ENCODE data around the gene TREML2. TPM values are rescaled to one million over a fixed set of nuclear protein-coding genes. Genes with fewer than 3 reads are reported as not detected.

Gene TREML2
- total and polyA plus RNA-seq, 2 of the 8 experiments (the other 6 are each of a cell fraction or from before 2014, with no cell fraction given): 0.09 to 0.18 TPM

DNA sequence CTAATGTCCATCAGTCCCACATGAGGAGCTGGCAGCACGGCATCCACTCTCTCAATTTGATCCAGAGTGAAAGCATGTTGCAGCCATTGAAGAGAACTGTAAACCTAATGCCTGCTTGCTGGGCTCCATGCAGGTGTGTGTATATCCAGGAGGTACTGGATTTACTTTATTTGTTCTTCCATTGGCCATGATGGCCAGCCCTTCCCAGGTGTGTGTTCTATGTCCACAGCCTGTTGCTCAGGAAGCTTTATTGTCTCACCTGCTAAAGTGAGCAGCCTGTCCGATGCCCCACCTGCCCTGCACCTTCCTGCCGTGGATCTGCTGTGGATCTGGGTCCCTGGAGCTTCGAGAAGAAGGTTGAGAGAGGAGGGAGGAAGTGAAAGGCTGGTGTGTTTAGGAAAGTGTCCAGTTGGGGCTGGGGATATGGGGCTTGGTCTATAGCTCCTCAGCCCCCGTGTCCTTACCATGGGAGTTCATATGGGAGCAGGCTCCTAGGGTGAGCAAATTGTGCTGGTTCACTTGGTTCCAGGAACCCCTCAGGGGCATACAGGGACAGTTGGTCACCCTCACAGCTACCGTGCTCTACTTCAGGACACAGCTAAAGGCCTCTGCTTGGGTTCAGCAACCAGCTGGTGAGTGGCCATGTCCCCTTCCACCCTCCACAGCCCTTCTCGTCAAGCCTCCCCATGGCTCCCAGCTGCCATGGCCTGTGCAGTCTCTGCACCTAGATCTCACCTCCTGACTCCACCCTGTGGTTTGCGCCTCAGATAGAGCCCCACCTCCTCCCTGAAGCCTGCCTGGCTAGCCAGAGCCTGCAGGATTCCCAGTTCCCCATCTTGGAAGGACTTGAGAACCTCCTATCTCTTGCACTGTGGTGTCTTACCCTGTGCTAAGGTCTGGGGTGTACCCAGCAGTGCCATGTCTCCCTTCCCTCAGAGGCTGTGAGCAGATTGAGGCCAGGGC lies 12.7 kb downstream of the TREML2 start:
- Histone ChIP-seq H3K79me1 (ENCODE audit: low read depth, low read length) (no peaks in the 10 kb centered on the region), H4K20me1 (replicated peaks in 1 of 2; ENCODE audit: control insufficient read depth in 1 of 2, insufficient read depth in 2 of 2, low read length in 2 of 2) (no peaks in the 10 kb centered on the region), H3K4me1 (replicated peaks in 1 of 4; ENCODE audit: control insufficient read depth in 3 of 4, insufficient read depth in 4 of 4, low read length in 3 of 4) (no peaks in the 10 kb centered on the region; a peak in 1 of 7 replicates), H2AK5ac (ENCODE audit: low read depth, low read length) (no peak overlapping the region), H3K56ac (replicated peaks; ENCODE audit: insufficient read length, low read depth, low read length) (no peak overlapping the region), H4K5ac (ENCODE audit: insufficient read length, low read depth, low read length) (no peak overlapping the region), H3K4ac (replicated peaks; ENCODE audit: insufficient read length, low read depth, low read length) (no peak overlapping the region), H4K91ac (replicated peaks; ENCODE audit: insufficient read length, low read length) (no peak overlapping the region), H3K9me3 (ENCODE audit: insufficient read depth in 2 of 2, low read depth in 1 of 2, low read length in 1 of 2) (peaks cover 5 to 16% of the 10 kb centered on the region in 2 experiments; a peak in 3 of 4 replicates), H3K4me3 (ENCODE audit: extremely low read depth in 1 of 4, insufficient read depth in 2 of 4, low read depth in 3 of 4, low read length in 4 of 4) (no peak overlapping the region), H3K14ac (ENCODE audit: insufficient read length) (no peak overlapping the region), H3K27ac (ENCODE audit: low read depth, low read length) (0 out of 2 replicates have a peak overlapping the region, but pooled peaks have one; percentile 33), H2BK5ac (ENCODE audit: low read depth, low read length) (no peak overlapping the region), H2BK12ac (ENCODE audit: low read depth, low read length) (no peak overlapping the region), H2BK15ac (ENCODE audit: low read length) (peak overlapping the region; percentile 46; the same call in 1 of the 2 replicates), H3K79me2 (ENCODE audit: control insufficient read depth in 1 of 2, insufficient read depth in 2 of 2, low read length in 2 of 2) (no peaks in the 10 kb centered on the region), H2BK120ac (replicated peaks; ENCODE audit: low read depth, low read length) (no peak overlapping the region), H2BK20ac (ENCODE audit: low read length) (no peak overlapping the region), H3K27me3 (replicated peaks in 1 of 4; ENCODE audit: control insufficient read depth in 3 of 4, extremely low read depth in 1 of 4, insufficient read depth in 3 of 4, low read length in 3 of 4) (no peaks in the 10 kb centered on the region), H3K4me2 (ENCODE audit: insufficient read depth in 1 of 2, low read depth in 2 of 2, low read length in 2 of 2) (no peak overlapping the region), H4K8ac (ENCODE audit: extremely low read depth, insufficient read depth, low read length) (no peak overlapping the region), H3K36me3 (ENCODE audit: control insufficient read depth in 2 of 4, insufficient read depth in 4 of 4, low read length in 3 of 4) (no peaks in the 10 kb centered on the region), H3K23me2 (ENCODE audit: low read depth, low read length) (no peaks in the 10 kb centered on the region), H3K23ac (ENCODE audit: insufficient read length) (no peak overlapping the region), H3K9ac (replicated peaks in 1 of 4; ENCODE audit: extremely low read depth in 1 of 4, low read depth in 3 of 4, low read length in 3 of 4) (no peak overlapping the region), H3K18ac (ENCODE audit: extremely low read depth, low read length) (no peak overlapping the region), H2AFZ (ENCODE audit: low read length) (no peak overlapping the region)
- FAIRE-seq (no peak), DNase-seq (ENCODE audit: low read depth in 1 of 2, low spot score in 2 of 2) (peak in 1 of 2 experiments; percentile 34)
- ChIA-PET POLR2A (ENCODE audit: partially characterized antibody) (interaction anchor here (1.4 kb wide), 1 partner anchor 8 kb away, joined by 5 read pairs; no protein-coding TSS in a partner anchor), CTCF (ENCODE audit: partially characterized antibody) (interaction anchor here (0.9 to 6.2 kb wide), 11 partner anchors 7 to 133 kb away, joined by 3 to 51 read pairs (median 5); partner anchors contain the start of gene TREML2)
- WGBS, 2 experiments (ENCODE audit: extremely low coverage in 1 of 2, insufficient coverage in 1 of 2, insufficient read length in 1 of 2, insufficient replicate concordance in 2 of 2, low coverage in 1 of 2, low lambda C conversion rate in 2 of 2, missing lambda C conversion rate in 1 of 2): 89% methylated on average over 7 of the region's 8 CpGs; no CpG with 5 or more reads in 1 of the 2 experiments
- TF ChIP-seq SIX5 (IDR thresholded peaks at IDR 0.05; ENCODE audit: low read depth, low read length): no peak
- no peak for TF ChIP-seq RBBP5 (IDR thresholded peaks at IDR 0.05; ENCODE audit: borderline replicate concordance, low read depth, low read length)
- no peak for TF ChIP-seq FOSL1 (IDR thresholded peaks at IDR 0.05; ENCODE audit: insufficient read depth, low read depth, low read length)
- TF ChIP-seq EP300 (IDR thresholded peaks at IDR 0.05; ENCODE audit: borderline replicate concordance in 1 of 2, low read depth in 2 of 2, low read length in 2 of 2): no peak
- no peak for TF ChIP-seq RAD21 (IDR thresholded peaks at IDR 0.05 in 1 of 2, conservative IDR thresholded peaks at IDR 0.05 in 1 of 2; ENCODE audit: low read depth in 2 of 2, low read length in 2 of 2)
- no peak for TF ChIP-seq POLR2A (IDR thresholded peaks at IDR 0.05; ENCODE audit: control extremely low read depth in 1 of 2, low read depth in 2 of 2, low read length in 2 of 2)
- TF ChIP-seq CREB1 (IDR thresholded peaks at IDR 0.05): no peak
- no peak for TF ChIP-seq TAF1 (IDR thresholded peaks at IDR 0.05; ENCODE audit: low read depth, low read length)
- TF ChIP-seq, protein P1, sequence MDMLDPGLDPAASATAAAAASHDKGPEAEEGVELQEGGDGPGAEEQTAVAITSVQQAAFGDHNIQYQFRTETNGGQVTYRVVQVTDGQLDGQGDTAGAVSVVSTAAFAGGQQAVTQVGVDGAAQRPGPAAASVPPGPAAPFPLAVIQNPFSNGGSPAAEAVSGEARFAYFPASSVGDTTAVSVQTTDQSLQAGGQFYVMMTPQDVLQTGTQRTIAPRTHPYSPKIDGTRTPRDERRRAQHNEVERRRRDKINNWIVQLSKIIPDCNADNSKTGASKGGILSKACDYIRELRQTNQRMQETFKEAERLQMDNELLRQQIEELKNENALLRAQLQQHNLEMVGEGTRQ (IDR thresholded peaks at IDR 0.05; ENCODE audit: low read length): no peak
- TF ChIP-seq SAP30 (IDR thresholded peaks at IDR 0.05; ENCODE audit: insufficient read depth, insufficient replicate concordance, low read length): no peak
